Activated CD4-positive, alpha-beta memory T cell treated with anti-CD3 and anti-CD28 coated beads, Interleukin-2, amount 10 ng/mL, durations not matched to agents 7 days and 5 days (primary cell): ENCODE data around the gene TMEM150C. TPM values are rescaled to one million over a fixed set of nuclear protein-coding genes. Genes with fewer than 3 reads are reported as not detected.

ENCODE experiments used
- CTCF ChIA-PET: fragments of 350-600 bp; sonication (Branson Sonifier 250); formaldehyde crosslinking; loops from one replicate; lab custom pipeline; 2021; ENCODE audit warnings: antibody characterized with exemption, inconsistent platforms; lab: Charles Lee
- POLR2A ChIA-PET: fragments of 350-600 bp; sonication (Branson Sonifier 250); formaldehyde crosslinking; loops from one replicate; lab custom pipeline; 2021; ENCODE audit warnings: antibody characterized with exemption; lab: Charles Lee
- DNase-seq: peaks from one replicate; pipeline ENCODE4 v3.0.0-alpha.2; 2020
- H3K27ac Mint-ChIP-seq: one replicate; pipeline ENCODE4 v1.8.0; 2021; ENCODE audit warnings: mild to moderate bottlenecking, mixed read lengths
- H3K27me3 Mint-ChIP-seq: one replicate; pipeline ENCODE4 v1.8.0; 2021; ENCODE audit warnings: mixed read lengths
- H3K36me3 Mint-ChIP-seq: one replicate; pipeline ENCODE4 v1.8.0; 2021; ENCODE audit warnings: low read depth, mixed read lengths
- H3K4me1 Mint-ChIP-seq: one replicate; pipeline ENCODE4 v1.8.0; 2021; ENCODE audit warnings: mixed read lengths
- H3K4me3 Mint-ChIP-seq: one replicate; pipeline ENCODE4 v1.8.0; 2021; ENCODE audit warnings: mild to moderate bottlenecking, mixed read lengths
- H3K9me3 Mint-ChIP-seq: one replicate; pipeline ENCODE4 v1.8.0; 2021; ENCODE audit warnings: mixed read lengths
- total RNA-seq, 2 experiments: library from RNA; stranded (reverse); gene quantifications; one replicate each; pipeline ENCODE4 v1.2.3, GENCODE V29; 2021

TMEM150C gene
- total RNA-seq, 2 experiments from 2014 or later, result not detected

GRCh38 chr4:82522472-82522871, 39.3 kb downstream of the TMEM150C start:
- ChIA-PET CTCF (no interaction called here), POLR2A (no interaction called here)
- no peaks in the 10 kb centered on the region for H3K4me1 Mint-ChIP-seq
- DNase-seq, result no peak
- H3K27ac Mint-ChIP-seq, result no peak overlapping the region
- H3K36me3 Mint-ChIP-seq, result no peaks in the 10 kb centered on the region
- H3K27me3 Mint-ChIP-seq, result peaks cover 10% of the 10 kb centered on the region
- H3K9me3 Mint-ChIP-seq, result no peaks in the 10 kb centered on the region
- H3K4me3 Mint-ChIP-seq, result no peak overlapping the region

GRCh38 chr4:82521283-82521682, 40.5 kb downstream of the TMEM150C start:
- CTCF ChIA-PET, result no interaction called here
- POLR2A ChIA-PET, result no interaction called here
- Mint-ChIP-seq H3K27me3 (peaks cover 12% of the 10 kb centered on the region), H3K4me1 (no peaks in the 10 kb centered on the region), H3K9me3 (no peaks in the 10 kb centered on the region), H3K36me3 (no peaks in the 10 kb centered on the region), H3K27ac (no peak overlapping the region), H3K4me3 (no peak overlapping the region)
- no peak for DNase-seq

- no peaks in the 10 kb centered on the region for H3K36me3 Mint-ChIP-seq
- peaks cover 18% of the 10 kb centered on the region for H3K27me3 Mint-ChIP-seq
- POLR2A ChIA-PET, result no interaction called here
- H3K4me3 Mint-ChIP-seq, result no peak overlapping the region
- CTCF ChIA-PET, result no interaction called here
- no peak overlapping the region for H3K27ac Mint-ChIP-seq
- H3K4me1 Mint-ChIP-seq, result no peaks in the 10 kb centered on the region
- no peaks in the 10 kb centered on the region for H3K9me3 Mint-ChIP-seq
- no peak for DNase-seq
These were observed 42.0 kb downstream of the TMEM150C start for GRCh38 chr4:82519776-82520175.

GRCh38 chr4:82519072-82519471, 42.7 kb downstream of the TMEM150C start:
- no peak for DNase-seq
- Mint-ChIP-seq H3K9me3 (no peaks in the 10 kb centered on the region), H3K27me3 (peaks cover 18% of the 10 kb centered on the region), H3K27ac (no peak overlapping the region), H3K4me1 (no peaks in the 10 kb centered on the region), H3K4me3 (no peak overlapping the region), H3K36me3 (no peaks in the 10 kb centered on the region)
- POLR2A ChIA-PET, result no interaction called here
- CTCF ChIA-PET, result no interaction called here

- DNase-seq, result no peak
- ChIA-PET POLR2A (no interaction called here), CTCF (no interaction called here)
- H3K27ac Mint-ChIP-seq, result no peak overlapping the region
- H3K4me3 Mint-ChIP-seq, result no peak overlapping the region
- H3K36me3 Mint-ChIP-seq, result no peaks in the 10 kb centered on the region
- no peaks in the 10 kb centered on the region for H3K9me3 Mint-ChIP-seq
- H3K27me3 Mint-ChIP-seq, result peaks cover 22% of the 10 kb centered on the region
- no peaks in the 10 kb centered on the region for H3K4me1 Mint-ChIP-seq
These were observed 44.7 kb downstream of the TMEM150C start for GRCh38 chr4:82517043-82517442.

- H3K27ac Mint-ChIP-seq, result no peak overlapping the region
- H3K4me3 Mint-ChIP-seq, result no peak overlapping the region
- no peaks in the 10 kb centered on the region for H3K9me3 Mint-ChIP-seq
- H3K4me1 Mint-ChIP-seq, result no peaks in the 10 kb centered on the region
- ChIA-PET POLR2A (no interaction called here), CTCF (no interaction called here)
- no peak for DNase-seq
- H3K36me3 Mint-ChIP-seq, result no peaks in the 10 kb centered on the region
- peaks cover 22% of the 10 kb centered on the region for H3K27me3 Mint-ChIP-seq
These were observed 46.1 kb downstream of the TMEM150C start for GRCh38 chr4:82515705-82516104.

GRCh38 chr4:82513382-82513781, 48.4 kb downstream of the TMEM150C start:
- ChIA-PET POLR2A (no interaction called here), CTCF (no interaction called here)
- Mint-ChIP-seq H3K4me3 (no peak overlapping the region), H3K9me3 (no peaks in the 10 kb centered on the region), H3K27me3 (peaks cover 19% of the 10 kb centered on the region), H3K36me3 (no peaks in the 10 kb centered on the region), H3K4me1 (no peaks in the 10 kb centered on the region), H3K27ac (no peak overlapping the region)
- DNase-seq, result no peak

- Mint-ChIP-seq H3K4me1 (no peaks in the 10 kb centered on the region), H3K27ac (no peak overlapping the region), H3K9me3 (no peaks in the 10 kb centered on the region), H3K36me3 (no peaks in the 10 kb centered on the region), H3K27me3 (peaks cover 6% of the 10 kb centered on the region), H3K4me3 (no peak overlapping the region)
- ChIA-PET POLR2A (no interaction called here), CTCF (no interaction called here)
- no peak for DNase-seq
These were observed 51.6 kb downstream of the TMEM150C start for GRCh38 chr4:82510216-82510615.

GRCh38 chr4:82508806-82509428, 52.9 kb downstream of the TMEM150C start:
- H3K9me3 Mint-ChIP-seq, result no peaks in the 10 kb centered on the region

GRCh38 chr4:82508011-82508410, 53.8 kb downstream of the TMEM150C start:
- POLR2A ChIA-PET, result interaction anchor here (0.6 kb wide), 1 partner anchor 88 kb away, joined by 3 read pairs; no protein-coding TSS in a partner anchor
- no peaks in the 10 kb centered on the region for H3K4me1 Mint-ChIP-seq
- CTCF ChIA-PET, result no interaction called here
- H3K36me3 Mint-ChIP-seq, result no peaks in the 10 kb centered on the region
- H3K27me3 Mint-ChIP-seq, result peaks cover 2% of the 10 kb centered on the region
- no peak overlapping the region for H3K4me3 Mint-ChIP-seq
- DNase-seq, result no peak
- no peaks in the 10 kb centered on the region for H3K9me3 Mint-ChIP-seq
- no peak overlapping the region for H3K27ac Mint-ChIP-seq

More at GRCh38 chr4:82508806-82509428, 52.9 kb downstream of the TMEM150C start:
- Mint-ChIP-seq H3K4me3 (no peak overlapping the region), H3K27ac (no peak overlapping the region), H3K36me3 (no peaks in the 10 kb centered on the region), H3K4me1 (no peaks in the 10 kb centered on the region), H3K27me3 (peaks cover 6% of the 10 kb centered on the region)
- no peak for DNase-seq
- ChIA-PET CTCF (no interaction called here), POLR2A (interaction anchor here (0.6 kb wide), 1 partner anchor 89 kb away, joined by 3 read pairs; no protein-coding TSS in a partner anchor)

GRCh38 chr4:82501154-82501442, 60.7 kb downstream of the TMEM150C start:
- H3K9me3 Mint-ChIP-seq, result no peaks in the 10 kb centered on the region
- DNase-seq, result no peak
- no peaks in the 10 kb centered on the region for H3K4me1 Mint-ChIP-seq
- ChIA-PET POLR2A (interaction anchor here (0.5 to 0.6 kb wide), 2 partner anchors 260 to 573 kb away, joined by 3 to 4 read pairs; no protein-coding TSS in a partner anchor), CTCF (interaction anchor here (1.4 kb wide), 1 partner anchor 10 kb away, joined by 3 read pairs; no protein-coding TSS in a partner anchor)
- no peak overlapping the region for H3K27ac Mint-ChIP-seq
- H3K36me3 Mint-ChIP-seq, result no peaks in the 10 kb centered on the region
- H3K27me3 Mint-ChIP-seq, result no peaks in the 10 kb centered on the region
- no peak overlapping the region for H3K4me3 Mint-ChIP-seq

- ChIA-PET POLR2A (interaction anchor here (0.5 to 0.6 kb wide), 2 partner anchors 259 to 574 kb away, joined by 3 to 4 read pairs; no protein-coding TSS in a partner anchor), CTCF (interaction anchor here (1.4 kb wide), 1 partner anchor 10 kb away, joined by 3 read pairs; no protein-coding TSS in a partner anchor)
- no peaks in the 10 kb centered on the region for H3K36me3 Mint-ChIP-seq
- DNase-seq, result no peak
- no peak overlapping the region for H3K4me3 Mint-ChIP-seq
- no peaks in the 10 kb centered on the region for H3K27me3 Mint-ChIP-seq
- H3K9me3 Mint-ChIP-seq, result no peaks in the 10 kb centered on the region
- H3K27ac Mint-ChIP-seq, result no peak overlapping the region
- H3K4me1 Mint-ChIP-seq, result no peaks in the 10 kb centered on the region
These were observed 61.2 kb downstream of the TMEM150C start for GRCh38 chr4:82500435-82501153.

- H3K4me3 Mint-ChIP-seq, result no peak overlapping the region
- no peaks in the 10 kb centered on the region for H3K4me1 Mint-ChIP-seq
- DNase-seq, result no peak
- H3K27me3 Mint-ChIP-seq, result no peaks in the 10 kb centered on the region
- ChIA-PET POLR2A (no interaction called here), CTCF (interaction anchor here (0.7 kb wide), 1 partner anchor 286 kb away, joined by 4 read pairs; no protein-coding TSS in a partner anchor)
- H3K36me3 Mint-ChIP-seq, result no peaks in the 10 kb centered on the region
- no peaks in the 10 kb centered on the region for H3K9me3 Mint-ChIP-seq
- no peak overlapping the region for H3K27ac Mint-ChIP-seq
These were observed 61.9 kb downstream of the TMEM150C start for GRCh38 chr4:82499738-82500434.
